ENCODE results near the gene HEBP1.

The HEBP1 gene

DNA sequence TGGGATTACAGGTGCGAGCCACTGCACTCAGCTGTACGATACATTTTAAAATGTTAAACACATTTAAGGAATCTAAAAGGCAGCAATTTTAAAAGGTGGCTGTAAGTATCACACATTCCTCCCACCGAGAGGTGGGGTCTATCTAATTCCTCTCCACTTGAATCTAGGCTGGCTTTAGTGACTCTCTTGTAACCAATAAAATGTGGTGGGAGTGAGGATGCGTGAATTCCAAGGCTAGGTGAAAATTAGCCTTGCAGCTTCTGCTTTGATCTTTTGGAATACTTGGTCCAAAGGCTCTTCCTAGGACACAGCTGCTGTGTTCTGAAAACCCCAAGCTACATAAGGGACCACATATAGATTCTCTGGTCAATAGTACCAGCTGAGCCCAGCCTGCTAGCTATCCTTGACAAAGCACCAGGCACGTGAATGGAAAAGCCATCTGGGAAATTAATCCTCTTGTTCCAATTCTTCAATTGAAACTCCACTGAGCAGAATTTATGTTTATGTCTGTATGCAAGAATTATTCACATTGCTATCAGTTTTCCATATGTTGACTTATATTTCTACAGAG lies 39.3 kb downstream of the HEBP1 start:
- Mint-ChIP-seq H3K4me1 (peaks cover 5% of the 10 kb centered on the region), H3K27me3 (no peaks in the 10 kb centered on the region), H3K9me3 (no peaks in the 10 kb centered on the region), H3K27ac (no peak overlapping the region), H3K36me3 (ENCODE audit: low read depth) (no peaks in the 10 kb centered on the region), H3K4me3 (no peak overlapping the region)
- ATAC-seq (no peak), DNase-seq (no peak)

GRCh38 chr12:12958886-12959285 lies 41.2 kb downstream of the HEBP1 start:
- no peaks in the 10 kb centered on the region for H3K27me3 Mint-ChIP-seq

GRCh38 chr12:12954878-12955625 lies 45.0 kb downstream of the HEBP1 start:
- no peak overlapping the region for H3K27ac Mint-ChIP-seq
- H3K4me1 Mint-ChIP-seq: no peaks in the 10 kb centered on the region
- H3K9me3 Mint-ChIP-seq: no peaks in the 10 kb centered on the region
- no peak overlapping the region for H3K4me3 Mint-ChIP-seq
- ATAC-seq: no peak
- no peaks in the 10 kb centered on the region for H3K36me3 Mint-ChIP-seq (ENCODE audit: low read depth)
- no peak for DNase-seq
- H3K27me3 Mint-ChIP-seq: no peaks in the 10 kb centered on the region

More at GRCh38 chr12:12958886-12959285, 41.2 kb downstream of the HEBP1 start:
- Mint-ChIP-seq H3K9me3 (no peaks in the 10 kb centered on the region), H3K27ac (no peak overlapping the region), H3K4me1 (no peaks in the 10 kb centered on the region), H3K4me3 (no peak overlapping the region), H3K36me3 (ENCODE audit: low read depth) (no peaks in the 10 kb centered on the region)
- no peak for ATAC-seq
- DNase-seq: no peak

- ATAC-seq: no peak
- no peaks in the 10 kb centered on the region for H3K36me3 Mint-ChIP-seq (ENCODE audit: low read depth)
- H3K4me3 Mint-ChIP-seq: no peak overlapping the region
- no peaks in the 10 kb centered on the region for H3K27me3 Mint-ChIP-seq
- H3K27ac Mint-ChIP-seq: no peak overlapping the region
- H3K4me1 Mint-ChIP-seq: no peaks in the 10 kb centered on the region
- no peak for DNase-seq
- no peaks in the 10 kb centered on the region for H3K9me3 Mint-ChIP-seq
Observed at GRCh38 chr12:12954356-12954755, 45.7 kb downstream of the HEBP1 start.

GRCh38 chr12:12952036-12952435 lies 48.0 kb downstream of the HEBP1 start, which contains the start of gene GPRC5D:
TSS of gene GPRC5D (minus strand) at chr12:12952170. CDS start at chr12:12950384, 1,786 bp downstream.
- Mint-ChIP-seq H3K27me3 (no peaks in the 10 kb centered on the region), H3K4me3 (no peak within 1 kb of the TSS), H3K4me1 (peaks cover 6% of the 10 kb centered on the region), H3K9me3 (no peaks in the 10 kb centered on the region), H3K36me3 (ENCODE audit: low read depth) (no peaks in the 10 kb centered on the region), H3K27ac (no peak within 1 kb of the TSS)
- no peak for DNase-seq
- ATAC-seq: no peak

DNA sequence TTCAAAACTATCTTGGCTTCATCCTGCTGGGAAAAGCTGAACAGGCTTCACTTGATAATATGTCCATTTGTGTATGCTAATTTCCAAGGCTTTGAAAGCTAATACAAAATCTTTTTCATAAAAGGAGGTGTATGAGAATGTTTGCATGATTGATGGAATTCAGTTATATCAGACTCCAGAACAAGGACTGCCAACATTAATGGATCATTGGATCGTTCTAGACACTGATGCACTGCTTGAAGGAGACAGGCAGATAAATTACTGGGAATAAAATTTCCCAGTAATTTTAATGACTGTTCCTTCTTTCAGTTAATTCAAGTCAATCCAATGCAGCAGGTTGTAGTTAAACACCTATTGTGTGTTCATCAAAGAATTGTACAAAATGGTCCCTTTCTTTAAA lies 48.6 kb downstream of the HEBP1 start:
- no peaks in the 10 kb centered on the region for H3K9me3 Mint-ChIP-seq

DNA sequence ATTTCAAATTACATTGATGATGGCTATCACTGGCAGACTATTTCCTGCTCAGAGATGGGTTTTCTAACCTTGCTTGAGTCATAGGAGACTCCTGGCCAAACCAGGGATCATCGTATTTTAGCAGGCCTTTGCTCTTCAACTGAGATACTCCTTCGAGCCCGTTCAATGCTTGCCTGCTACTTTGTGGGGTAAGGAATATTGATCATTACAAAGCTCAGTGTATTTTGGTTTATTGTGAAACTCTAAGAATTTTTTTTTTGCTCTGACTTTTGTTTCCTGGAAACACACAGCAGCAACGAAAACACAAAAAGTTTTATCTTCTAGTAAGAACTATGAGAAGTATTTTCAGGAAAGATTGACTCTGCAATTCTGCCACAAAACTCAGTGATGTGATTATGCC lies 52.2 kb downstream of the HEBP1 start:
- ATAC-seq (no peak), DNase-seq (no peak)
- H3K4me1 Mint-ChIP-seq: peaks cover 6% of the 10 kb centered on the region
- H3K4me3 Mint-ChIP-seq: no peak overlapping the region
- no peaks in the 10 kb centered on the region for H3K36me3 Mint-ChIP-seq (ENCODE audit: low read depth)
- H3K27me3 Mint-ChIP-seq: no peaks in the 10 kb centered on the region
- no peaks in the 10 kb centered on the region for H3K9me3 Mint-ChIP-seq
- H3K27ac Mint-ChIP-seq: peak overlapping the region; percentile 29

More for the DNA sequence above, 48.6 kb downstream of the HEBP1 start:
- DNase-seq (no peak), ATAC-seq (no peak)
- Mint-ChIP-seq H3K4me3 (no peak overlapping the region), H3K4me1 (peaks cover 6% of the 10 kb centered on the region), H3K27ac (no peak overlapping the region), H3K36me3 (ENCODE audit: low read depth) (no peaks in the 10 kb centered on the region), H3K27me3 (no peaks in the 10 kb centered on the region)

GRCh38 chr12:12946686-12947355 lies 53.2 kb downstream of the HEBP1 start:
- no peaks in the 10 kb centered on the region for H3K36me3 Mint-ChIP-seq (ENCODE audit: low read depth)
- DNase-seq: no peak
- no peak for ATAC-seq
- H3K9me3 Mint-ChIP-seq: no peaks in the 10 kb centered on the region
- H3K4me3 Mint-ChIP-seq: no peak overlapping the region
- no peaks in the 10 kb centered on the region for H3K27me3 Mint-ChIP-seq
- no peak overlapping the region for H3K27ac Mint-ChIP-seq
- peaks cover 6% of the 10 kb centered on the region for H3K4me1 Mint-ChIP-seq

DNA sequence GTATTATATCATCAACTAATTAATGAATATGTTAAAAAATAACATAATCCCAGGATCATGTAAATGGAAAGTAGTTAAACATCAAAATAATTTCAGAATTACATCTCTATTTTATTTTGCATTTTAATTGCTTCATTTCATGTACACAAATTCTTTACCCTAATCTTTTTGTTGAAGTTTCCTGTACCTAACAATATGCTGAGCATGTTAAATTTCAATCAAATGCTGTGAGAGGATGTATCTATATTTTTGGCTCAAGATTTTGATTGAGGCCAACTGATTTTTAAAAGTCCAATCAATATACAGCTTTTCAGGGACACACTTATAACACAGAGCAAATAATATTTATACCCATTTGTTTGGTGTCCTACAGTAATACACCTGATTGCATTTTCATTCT lies 54.5 kb downstream of the HEBP1 start:
- Mint-ChIP-seq H3K27ac (no peak overlapping the region), H3K27me3 (no peaks in the 10 kb centered on the region), H3K9me3 (no peaks in the 10 kb centered on the region), H3K36me3 (ENCODE audit: low read depth) (no peaks in the 10 kb centered on the region), H3K4me3 (no peak overlapping the region), H3K4me1 (peaks cover 6% of the 10 kb centered on the region)
- no peak for DNase-seq
- no peak for ATAC-seq

GRCh38 chr12:12943586-12944260 lies 56.3 kb downstream of the HEBP1 start:
- Mint-ChIP-seq H3K4me3 (no peak overlapping the region), H3K27ac (no peak overlapping the region), H3K27me3 (no peaks in the 10 kb centered on the region), H3K4me1 (peaks cover 6% of the 10 kb centered on the region), H3K36me3 (ENCODE audit: low read depth) (no peaks in the 10 kb centered on the region), H3K9me3 (no peaks in the 10 kb centered on the region)
- DNase-seq (no peak), ATAC-seq (no peak)

- DNase-seq: no peak
Observed at GRCh38 chr12:12941450-12942350, 58.4 kb downstream of the HEBP1 start.

GRCh38 chr12:12939888-12940287 lies 60.2 kb downstream of the HEBP1 start:
- H3K4me1 Mint-ChIP-seq: no peaks in the 10 kb centered on the region
- ATAC-seq: no peak
- no peaks in the 10 kb centered on the region for H3K36me3 Mint-ChIP-seq (ENCODE audit: low read depth)
- H3K9me3 Mint-ChIP-seq: no peaks in the 10 kb centered on the region
- H3K27ac Mint-ChIP-seq: no peak overlapping the region
- H3K27me3 Mint-ChIP-seq: no peaks in the 10 kb centered on the region
- DNase-seq: no peak
- H3K4me3 Mint-ChIP-seq: no peak overlapping the region

More at GRCh38 chr12:12941450-12942350, 58.4 kb downstream of the HEBP1 start:
- Mint-ChIP-seq H3K4me3 (no peak overlapping the region), H3K27ac (no peak overlapping the region), H3K36me3 (ENCODE audit: low read depth) (no peaks in the 10 kb centered on the region), H3K27me3 (no peaks in the 10 kb centered on the region), H3K4me1 (no peaks in the 10 kb centered on the region), H3K9me3 (no peaks in the 10 kb centered on the region)
- ATAC-seq: no peak

GRCh38 chr12:12938541-12938940 lies 61.5 kb downstream of the HEBP1 start:
- H3K36me3 Mint-ChIP-seq (ENCODE audit: low read depth): no peaks in the 10 kb centered on the region
- no peaks in the 10 kb centered on the region for H3K4me1 Mint-ChIP-seq
- DNase-seq (no peak), ATAC-seq (no peak)
- no peaks in the 10 kb centered on the region for H3K27me3 Mint-ChIP-seq
- no peak overlapping the region for H3K4me3 Mint-ChIP-seq
- no peak overlapping the region for H3K27ac Mint-ChIP-seq
- H3K9me3 Mint-ChIP-seq: no peaks in the 10 kb centered on the region

DNA sequence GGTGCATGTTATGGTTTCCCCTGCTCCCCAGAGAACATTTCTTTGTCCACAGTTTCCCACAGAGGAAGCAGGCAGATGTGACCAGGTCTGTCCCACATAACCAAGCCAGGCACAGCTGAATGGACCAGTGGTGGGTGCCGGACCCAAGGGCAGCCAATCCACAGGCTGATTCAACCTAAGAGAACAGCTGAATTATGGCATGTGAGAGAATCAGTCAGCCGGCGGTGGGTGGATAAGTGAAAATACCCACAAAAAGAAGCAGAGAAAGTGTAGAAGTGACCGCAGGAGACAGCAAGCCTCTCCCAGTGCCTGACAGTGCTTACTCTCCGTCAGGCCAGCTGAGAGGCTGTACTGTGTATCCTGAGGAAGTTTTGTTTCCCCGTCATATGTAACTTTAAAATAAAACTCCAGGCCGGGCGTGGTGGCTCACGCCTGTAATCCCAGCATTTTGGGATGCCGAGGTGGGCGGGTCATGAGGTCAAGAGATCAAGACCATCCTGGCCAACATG lies 63.0 kb downstream of the HEBP1 start:
- H3K36me3 Mint-ChIP-seq (ENCODE audit: low read depth): no peaks in the 10 kb centered on the region
- ATAC-seq (no peak), DNase-seq (no peak)
- no peaks in the 10 kb centered on the region for H3K4me1 Mint-ChIP-seq
- no peaks in the 10 kb centered on the region for H3K9me3 Mint-ChIP-seq
- H3K27ac Mint-ChIP-seq: no peak overlapping the region
- no peak overlapping the region for H3K4me3 Mint-ChIP-seq
- no peaks in the 10 kb centered on the region for H3K27me3 Mint-ChIP-seq
